HG03575 (cell line): Measurements from ENCODE around the gene CCDC61.

ENCODE experiments used
- ATAC-seq: cut with Tn5 transposase; IDR thresholded peaks from one replicate; pipeline ENCODE4 v1.9.1; 2021; ENCODE audit not compliant: unreplicated experiment, insufficient number of reproducible peaks, low FRiP score; ENCODE audit errors: extremely low read depth

Gene CCDC61

DNA sequence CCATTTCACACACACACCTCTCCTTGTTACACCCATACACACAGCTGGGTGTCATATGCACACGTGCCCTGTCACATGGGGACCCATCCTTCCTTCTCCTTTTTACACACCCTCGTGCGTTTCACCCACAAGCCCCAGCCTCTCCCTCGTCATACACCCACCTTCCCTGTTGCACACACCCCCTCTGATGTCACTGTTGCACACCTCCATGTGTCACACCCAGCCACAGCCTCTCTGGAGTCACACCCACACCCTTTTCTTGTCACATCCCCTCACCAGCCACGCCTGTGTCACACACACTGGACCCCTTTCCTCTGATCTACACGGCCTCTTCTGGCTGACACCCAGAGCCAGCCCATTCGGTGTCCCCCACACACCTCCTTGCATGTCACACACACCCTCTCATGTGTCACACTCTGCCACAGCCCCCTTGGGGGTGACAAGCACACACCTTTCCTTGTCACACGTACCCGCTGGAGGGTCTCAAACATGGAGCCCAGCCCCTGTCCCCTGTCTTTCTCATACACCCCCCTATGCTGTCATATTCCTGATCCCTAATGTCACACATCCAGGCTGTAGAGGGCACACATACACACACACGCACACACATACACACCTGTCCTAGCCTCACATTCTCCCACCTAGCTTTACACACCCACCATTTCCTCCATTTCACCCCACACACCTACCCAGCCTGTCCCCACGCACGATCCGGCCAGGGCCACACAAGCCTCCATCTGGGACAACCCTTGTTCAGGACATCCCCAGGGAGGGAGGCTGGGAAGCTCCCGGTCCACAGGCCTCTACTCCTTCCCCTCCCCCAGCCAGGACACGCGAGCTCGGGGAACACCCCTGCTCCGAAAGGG, 23.0 kb upstream of the CCDC61 start:
- ATAC-seq: no peak

DNA sequence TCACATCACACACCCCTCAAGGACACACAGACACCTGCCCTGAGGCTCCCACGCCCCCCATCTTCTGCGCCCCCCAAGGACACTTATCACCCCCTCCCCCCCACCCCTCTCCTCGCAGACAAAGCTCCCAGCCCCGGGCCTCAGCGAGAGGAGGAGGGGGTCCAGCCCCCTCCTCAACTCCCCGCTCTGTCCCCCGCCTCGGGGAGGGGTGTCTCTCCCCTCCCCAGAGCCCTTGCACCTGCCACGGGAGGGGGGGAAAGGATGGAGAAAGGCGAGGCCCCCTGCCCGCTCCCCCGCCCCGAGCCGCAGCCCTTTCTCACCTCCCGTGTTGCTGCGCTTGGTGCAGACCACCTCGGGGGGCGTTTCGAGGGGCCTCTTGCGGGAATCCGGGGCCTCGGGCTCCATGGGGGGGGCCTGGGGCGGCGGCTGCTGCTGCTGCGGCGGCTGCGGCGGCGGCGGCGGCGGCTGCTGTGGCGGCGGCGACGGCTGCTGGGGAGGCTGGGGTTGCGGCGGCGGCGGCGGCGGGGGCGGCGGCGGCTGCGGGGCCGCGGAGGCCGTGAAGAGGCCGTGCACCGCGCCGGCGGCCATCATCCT, 22.2 kb upstream of the CCDC61 start:
- no peak for ATAC-seq

DNA sequence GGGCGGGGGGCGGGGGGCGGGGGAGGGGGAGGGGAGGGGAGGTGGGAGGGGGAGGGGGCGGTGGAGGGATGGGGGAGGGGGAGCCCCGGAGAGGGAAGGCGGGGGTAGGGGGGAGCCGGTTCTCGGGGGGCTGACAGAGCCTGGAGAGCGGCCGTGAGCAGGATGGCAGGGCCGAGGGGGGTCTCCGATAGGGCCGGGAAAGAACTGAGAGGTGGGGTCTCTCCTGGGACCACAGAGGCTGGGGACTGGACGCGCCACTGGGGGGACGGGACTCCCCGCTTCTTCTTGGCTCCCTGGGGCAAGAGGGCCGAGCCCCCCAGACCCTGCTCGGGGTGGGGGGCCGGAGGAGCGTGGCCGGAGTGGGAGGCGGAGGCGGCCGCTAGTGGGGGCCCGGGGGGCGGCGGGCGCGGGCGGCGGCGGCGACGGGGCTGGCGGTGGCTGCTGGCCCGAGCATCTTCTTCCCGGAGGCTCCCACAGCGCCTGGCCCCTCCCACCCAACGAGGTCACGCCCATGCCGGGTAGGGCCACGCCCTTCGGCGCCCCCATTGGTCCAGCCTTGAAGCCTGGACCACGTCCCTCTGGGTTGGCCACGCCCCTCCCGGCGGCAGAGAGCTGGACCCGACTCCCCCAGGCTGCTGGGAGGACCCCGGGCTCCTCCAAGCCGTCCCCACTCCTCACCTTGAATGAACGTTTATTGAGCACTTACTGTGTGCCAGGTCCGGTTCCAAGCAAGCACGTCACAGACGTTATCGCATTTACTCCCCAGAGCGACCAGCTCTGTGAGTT, 21.5 kb upstream of the CCDC61 start, which contains the start of gene NOVA2:
TSS of gene NOVA2 (minus strand) at position 313 of the 786 bp plus-strand sequence. CDS start 514 bp downstream, outside the sequence.
- no peak for ATAC-seq

DNA sequence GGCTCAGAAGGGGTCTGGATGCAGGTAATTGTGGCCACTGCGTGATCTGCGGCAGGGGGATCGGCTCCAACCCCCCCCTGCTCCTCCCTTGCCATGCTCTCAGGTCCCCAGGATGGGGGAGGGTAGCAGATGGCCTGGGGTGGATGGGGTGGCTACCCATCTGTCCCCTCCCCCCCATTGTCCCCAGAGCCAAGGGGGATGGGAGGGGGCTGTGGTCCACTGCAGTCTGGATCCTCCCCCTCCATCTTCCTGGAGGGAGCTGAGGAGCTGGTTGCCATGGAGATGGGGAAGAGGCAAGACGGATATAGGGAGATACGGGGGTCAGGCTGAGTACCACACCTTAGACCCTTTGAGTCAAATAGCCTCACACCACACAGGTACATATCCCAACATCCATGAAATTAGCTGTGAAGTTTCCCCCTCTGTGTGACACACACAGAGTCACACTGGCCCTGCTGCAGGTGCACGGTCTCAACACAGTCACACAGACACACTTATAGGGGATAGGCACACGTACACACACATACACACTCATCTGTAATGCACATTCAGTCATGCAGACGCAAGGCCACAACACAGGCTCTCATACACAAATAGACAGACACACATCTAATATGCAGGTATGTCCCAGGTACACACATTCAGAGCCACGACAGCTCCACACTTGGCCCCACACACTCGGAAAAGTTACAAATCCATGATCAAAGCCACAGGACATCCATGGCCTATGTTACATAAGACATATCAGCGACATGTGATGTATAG, 19.8 kb upstream of the CCDC61 start:
- ATAC-seq: no peak

DNA sequence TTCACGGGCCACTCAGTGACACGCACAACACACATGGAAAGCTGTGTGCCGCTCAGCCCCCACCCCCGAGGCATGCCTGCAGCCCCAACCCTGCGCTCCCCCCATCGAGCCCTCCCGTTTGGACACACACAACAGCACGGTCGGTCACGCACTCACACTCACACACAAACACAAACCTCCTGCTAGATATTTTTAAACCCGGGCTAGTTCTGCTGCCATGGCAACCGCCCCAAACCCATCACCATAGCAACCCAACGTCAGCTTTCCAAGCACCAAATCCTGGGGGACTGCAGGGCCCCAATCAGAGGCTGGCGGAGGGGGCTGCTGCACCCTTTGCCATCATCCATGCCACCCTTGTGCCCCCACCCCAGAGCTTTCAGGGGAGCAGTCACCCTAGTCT, 19.1 kb upstream of the CCDC61 start:
- ATAC-seq: no peak

DNA sequence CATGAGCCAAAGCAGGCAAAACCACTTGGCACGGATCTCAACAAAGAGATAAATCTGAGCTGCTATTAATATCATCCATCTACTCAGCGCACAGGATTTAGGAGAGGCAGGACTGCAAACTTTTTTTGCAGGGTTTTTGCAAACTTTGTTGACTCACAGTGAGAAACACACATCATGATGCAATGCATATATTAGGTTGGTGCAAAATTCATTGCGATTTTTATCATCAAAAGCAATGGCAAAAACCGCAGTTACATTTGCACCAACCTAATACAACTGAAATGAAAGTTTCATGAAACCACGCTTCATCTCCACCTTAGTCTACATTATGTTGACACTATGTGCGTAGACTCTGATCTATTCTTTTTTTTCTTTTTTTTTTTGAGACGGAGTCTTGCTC, 17.1 kb upstream of the CCDC61 start:
- ATAC-seq: no peak

DNA sequence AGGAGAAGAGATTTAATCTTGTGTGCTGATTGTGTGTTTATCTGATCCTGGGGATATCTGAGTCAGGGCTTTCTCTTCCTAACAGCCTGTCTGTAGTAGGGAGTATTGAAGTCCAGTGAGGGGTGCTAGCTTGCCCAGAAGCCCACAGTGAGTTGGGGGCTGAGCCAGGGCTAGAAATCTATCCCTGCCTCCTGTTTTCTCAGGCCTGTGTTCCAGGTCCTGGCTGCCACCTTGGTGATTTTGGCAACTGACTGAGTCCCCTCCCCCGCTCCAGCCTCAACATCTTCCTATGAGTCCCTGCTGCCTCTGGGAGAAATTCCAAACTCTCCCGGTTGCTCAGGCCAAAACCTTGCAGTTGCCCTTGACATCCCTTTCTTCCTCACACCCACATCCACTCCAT, 13.9 kb upstream of the CCDC61 start:
- no peak for ATAC-seq

DNA sequence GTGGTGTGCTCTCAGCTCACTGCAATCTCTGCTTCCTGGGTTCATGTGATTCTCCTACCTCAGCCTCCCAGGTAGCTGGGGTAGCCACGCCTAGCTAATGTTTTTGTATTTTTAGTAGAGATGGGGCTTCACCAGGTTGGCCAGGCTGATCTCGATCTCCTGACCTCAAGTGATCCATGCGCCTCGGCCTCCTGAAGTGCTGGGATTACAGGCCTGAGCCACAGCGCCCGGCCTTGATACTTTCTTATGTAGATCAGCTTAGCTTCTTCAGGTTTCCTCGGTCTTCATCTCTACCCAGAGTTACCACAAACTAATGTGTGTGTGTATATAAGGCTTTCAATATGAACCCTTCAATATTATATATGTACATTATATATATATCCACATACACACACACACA, 9.9 kb upstream of the CCDC61 start:
- ATAC-seq: no peak

DNA sequence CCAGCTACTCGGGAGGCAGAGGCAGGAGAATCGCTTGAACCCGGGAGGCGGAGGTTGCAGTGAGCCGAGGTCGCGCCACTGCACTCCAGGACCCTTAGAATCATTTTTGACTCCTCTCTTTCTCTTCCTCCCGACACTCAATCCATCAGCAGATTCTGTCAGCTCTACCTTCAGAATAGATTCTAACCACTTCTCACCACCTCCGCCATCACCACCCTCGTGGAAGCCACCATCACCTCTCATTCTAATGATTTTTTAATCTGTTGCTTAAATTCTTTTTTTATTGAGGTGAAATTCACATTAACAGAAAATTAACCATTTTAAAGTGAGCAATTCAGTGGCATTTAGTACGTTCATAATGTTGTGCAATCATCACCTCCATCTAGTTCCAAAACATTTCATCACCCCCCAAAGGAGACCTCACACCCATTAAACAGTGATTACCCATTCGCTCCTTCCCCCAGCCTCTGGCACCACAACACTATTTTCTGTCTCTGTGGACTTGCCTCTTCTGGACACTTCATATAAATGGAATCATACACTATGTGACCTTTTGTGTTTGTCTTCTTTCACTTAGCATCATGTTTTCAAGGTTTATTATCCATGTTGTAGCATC, 5.0 kb upstream of the CCDC61 start:
- ATAC-seq: no peak

DNA sequence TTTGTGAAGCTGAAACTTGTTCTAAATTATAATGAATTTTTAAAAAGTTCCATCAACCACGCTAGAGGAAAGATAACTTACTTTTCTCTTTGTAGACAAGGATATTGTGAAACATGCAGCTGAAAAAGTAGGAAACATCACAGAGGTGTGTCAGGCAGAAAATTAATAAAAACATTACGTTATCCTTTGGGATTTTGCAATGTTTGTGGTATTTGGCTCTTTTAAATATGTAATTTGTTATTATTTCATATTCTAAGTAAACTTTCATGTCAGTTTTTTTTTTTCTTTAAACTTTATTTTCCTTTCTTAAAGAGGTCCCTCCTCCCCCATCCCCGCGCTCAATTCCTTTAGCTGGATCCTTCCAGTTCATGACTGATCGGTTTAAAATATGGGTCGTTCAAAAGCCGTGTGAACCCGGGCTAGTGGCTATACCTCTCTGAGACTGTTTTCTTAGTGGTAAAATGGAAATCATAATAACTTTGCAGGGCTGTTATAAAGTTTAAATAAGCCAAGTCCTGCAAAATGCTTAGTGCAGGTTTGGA, 740 bp upstream of the CCDC61 start:
- ATAC-seq: no peak

DNA sequence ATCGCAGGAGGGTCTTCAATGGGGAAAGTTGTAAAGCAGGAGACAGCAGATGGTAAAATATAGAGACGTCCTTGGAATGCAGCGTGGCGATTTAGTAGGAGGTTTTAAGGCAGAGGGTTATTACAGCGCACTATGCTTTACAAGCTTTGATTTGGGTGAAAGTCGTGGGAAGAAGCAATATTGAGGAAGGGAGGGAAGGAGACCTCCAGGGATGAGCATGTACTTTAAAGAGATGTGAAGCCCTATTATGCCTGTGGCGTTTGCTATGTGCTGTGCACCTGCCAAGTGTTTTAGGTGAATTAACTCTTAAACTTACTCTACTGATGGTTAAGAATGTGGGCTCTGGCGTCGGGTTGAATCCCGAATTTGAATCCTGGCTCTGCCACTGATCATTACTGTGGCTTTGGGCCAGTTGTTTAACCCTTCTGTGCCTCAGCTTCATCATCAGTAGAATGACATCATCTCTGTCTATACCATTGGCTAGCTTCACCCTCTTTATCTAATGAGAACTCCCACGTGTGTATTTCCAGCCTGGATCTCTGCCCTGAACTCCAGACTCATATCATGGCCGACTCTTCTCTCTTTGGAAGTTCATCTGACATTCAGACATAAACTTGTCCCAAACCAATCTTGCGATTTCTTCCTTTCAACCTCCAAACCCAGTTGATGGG, 583 bp downstream of the CCDC61 start:
- no peak for ATAC-seq

DNA sequence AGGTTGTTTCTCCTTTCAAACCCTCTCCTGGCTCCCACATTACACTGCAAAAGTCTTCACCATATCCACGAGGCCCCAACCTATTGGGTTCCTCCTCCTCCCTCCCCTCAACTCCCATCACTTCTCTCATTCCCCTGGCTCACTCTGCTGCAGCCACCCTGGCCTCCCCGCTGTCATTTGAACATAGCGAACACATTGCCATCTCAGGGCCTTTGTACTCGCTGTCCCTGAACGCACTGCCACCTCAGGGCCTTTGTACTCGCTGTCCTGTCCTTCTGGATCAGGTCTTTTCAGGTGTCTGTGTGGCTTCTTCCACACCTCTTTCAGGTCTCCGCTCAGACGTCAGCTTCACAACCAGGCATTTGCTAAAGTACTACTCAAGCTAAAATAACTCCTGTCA, 1.7 kb downstream of the CCDC61 start:
- no peak for ATAC-seq

DNA sequence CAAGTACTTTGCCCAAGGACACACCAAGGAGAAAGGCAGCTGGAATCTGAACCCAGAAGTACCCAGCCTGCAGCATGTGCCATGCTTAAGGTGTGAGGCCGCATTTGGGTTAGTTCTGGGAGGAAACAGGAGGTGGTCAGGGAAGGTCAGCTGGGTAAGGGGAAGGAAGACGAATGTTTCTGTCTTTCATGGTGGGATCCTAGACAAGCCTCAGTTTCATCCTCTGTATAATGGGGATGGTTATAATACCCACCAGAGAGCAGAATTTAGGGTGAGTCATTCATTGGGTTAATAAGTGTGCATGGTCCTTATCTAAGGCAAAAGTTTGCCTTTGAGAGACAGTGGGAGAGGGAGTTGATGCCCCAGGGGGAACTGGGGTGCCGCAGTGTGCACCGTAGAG, 3.6 kb downstream of the CCDC61 start:
- no peak for ATAC-seq

DNA sequence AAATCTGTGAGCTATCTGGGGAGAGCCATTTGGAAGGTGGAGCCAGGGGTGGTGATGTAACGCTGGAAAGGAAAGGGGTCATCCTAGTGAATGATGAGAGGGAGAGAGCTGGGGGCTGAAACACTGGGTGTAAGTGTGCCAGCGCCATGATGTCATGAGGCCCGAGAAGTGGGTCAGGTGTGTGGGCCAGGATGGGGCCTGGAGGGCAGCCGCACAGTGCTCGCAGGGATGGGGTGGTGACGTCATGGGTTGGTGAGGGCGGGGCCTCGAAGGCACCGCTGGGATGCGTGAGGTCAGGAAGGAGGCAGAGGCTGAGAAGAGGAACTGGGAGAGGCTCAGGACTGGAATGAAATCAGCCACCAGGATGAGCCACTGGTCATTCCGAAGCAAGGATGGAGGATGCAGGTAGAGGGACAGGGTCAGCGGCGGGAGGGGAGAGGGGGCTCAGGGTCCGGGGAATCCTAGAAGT, 4.4 kb downstream of the CCDC61 start:
- no peak for ATAC-seq

DNA sequence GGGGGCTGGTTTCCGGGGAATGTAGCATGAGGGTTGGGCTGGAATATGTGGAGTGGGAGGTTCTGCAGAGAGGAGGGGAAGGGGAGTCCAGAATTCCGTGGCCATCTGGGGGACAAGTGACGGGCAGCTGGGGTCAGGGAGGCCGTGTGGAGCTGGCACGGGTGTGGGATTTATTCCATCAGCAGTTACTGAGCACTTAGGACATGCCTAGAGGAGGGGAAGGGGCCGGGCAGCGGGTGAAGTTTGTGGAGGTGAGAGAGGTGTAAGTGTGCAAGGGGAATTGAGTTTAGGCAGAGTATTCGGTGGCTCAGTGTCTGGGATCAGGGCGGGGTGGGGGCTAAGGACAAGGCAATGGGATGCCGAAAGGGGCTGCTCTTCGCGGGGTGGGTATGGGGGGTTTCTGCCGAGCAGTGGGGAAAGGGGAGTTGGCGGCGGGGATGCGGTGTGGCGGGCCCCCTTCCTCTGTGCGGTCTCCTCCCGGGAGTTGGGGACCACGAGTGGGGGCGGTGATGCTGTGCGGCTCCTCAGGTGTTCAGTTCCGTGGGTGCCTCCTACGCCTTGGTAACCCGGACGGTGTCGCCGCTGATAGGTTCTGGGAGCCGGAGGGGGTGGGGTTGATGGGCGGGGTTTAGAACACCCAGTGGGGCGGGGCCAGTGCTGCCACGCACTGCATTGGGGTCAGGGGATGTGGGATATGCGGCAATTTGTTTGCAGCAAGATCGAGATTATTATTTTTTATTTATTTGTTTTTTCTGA, 5.4 kb downstream of the CCDC61 start:
- ATAC-seq: no peak

DNA sequence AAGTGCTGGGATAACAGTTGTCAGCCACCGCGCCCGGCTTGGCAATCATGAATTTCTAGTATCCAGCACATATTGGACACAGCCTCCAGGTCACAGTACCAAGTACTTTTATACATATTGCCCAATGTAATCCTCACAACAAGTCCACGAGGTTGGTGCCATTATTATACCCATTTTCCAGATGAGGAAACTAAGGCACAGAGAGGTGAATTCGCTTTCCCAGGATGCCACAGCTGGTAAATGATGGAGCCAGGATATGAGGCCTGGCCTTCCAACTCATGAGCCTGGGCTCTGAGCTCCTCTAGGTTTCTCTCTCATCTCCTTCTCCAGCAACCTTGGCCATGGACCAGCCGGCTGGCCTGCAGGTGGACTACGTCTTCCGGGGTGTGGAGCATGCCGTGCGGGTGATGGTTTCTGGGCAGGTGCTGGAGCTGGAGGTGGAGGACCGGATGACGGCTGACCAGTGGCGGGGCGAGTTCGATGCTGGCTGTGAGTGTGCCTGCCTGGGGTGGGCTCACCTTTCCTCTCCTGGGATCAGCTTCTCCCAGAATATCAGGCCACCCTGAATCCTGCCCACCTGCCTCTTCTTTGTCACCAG, 7.5 kb downstream of the CCDC61 start:
- no peak for ATAC-seq

DNA sequence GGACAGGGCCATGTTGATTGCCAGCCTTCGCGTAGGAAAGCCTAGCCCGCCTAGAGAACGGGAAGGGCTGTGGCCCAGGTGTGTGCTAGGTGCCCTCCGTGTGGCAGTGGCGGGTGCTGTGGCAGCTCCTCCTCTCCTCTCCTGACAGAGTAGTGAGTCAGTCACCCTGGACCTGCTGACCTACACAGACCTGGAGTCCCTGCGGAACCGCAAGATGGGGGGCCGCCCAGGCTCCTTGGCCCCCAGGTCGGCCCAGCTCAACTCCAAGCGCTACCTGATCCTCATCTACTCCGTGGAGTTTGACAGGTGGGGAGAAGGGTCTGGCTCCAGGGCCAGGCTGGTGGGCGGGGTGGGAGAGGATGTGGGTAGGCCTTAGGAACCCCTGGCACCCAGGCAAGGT, 11.1 kb downstream of the CCDC61 start:
- no peak for ATAC-seq
